CD4-positive, alpha-beta T cell treated with Interferon gamma for 1 hour (primary cell): Measurements from ENCODE around the gene FREM2.

ENCODE experiments used
- DNase-seq: peaks from one replicate; pipeline ENCODE4 v3.0.0-alpha.2; 2020

The FREM2 gene

GRCh38 chr13:38686577-38687245, at the start of gene FREM2:
TSS of gene FREM2 (plus strand) at chr13:38687077. CDS start at chr13:38687345, 268 bp downstream.
- no peak for DNase-seq

GRCh38 chr13:38637576-38637975, 49.3 kb upstream of the FREM2 start:
- DNase-seq = no peak

- DNase-seq = no peak
Observed at GRCh38 chr13:38641164-38641948, 45.5 kb upstream of the FREM2 start.

GRCh38 chr13:38647312-38647711, 39.6 kb upstream of the FREM2 start:
- DNase-seq = no peak

GRCh38 chr13:38648912-38649311, 38.0 kb upstream of the FREM2 start:
- DNase-seq = no peak

GRCh38 chr13:38656699-38657098, 30.2 kb upstream of the FREM2 start:
- DNase-seq = no peak

DNA sequence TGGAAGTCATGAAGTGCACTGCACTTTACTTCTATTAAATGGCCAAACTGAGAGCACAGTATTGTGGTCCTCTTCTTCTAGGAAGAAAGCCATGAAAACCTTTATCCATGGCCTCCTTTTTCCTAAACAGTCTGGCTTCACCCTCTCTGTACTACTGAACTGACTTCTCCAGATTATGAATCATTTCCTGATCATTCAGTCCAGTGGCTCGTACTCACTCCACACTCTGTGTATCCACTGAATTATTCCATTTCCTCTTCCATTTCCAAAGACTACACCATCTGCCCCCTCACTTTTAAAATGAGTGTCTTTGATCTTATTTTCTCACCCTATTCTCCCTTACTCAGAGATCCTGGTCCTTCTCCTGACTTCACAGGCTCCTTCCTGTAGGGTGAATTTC, 29.7 kb upstream of the FREM2 start:
- DNase-seq = no peak

GRCh38 chr13:38658906-38659305, 28.0 kb upstream of the FREM2 start:
- no peak for DNase-seq

- DNase-seq = no peak
Observed at GRCh38 chr13:38661010-38661675, 25.7 kb upstream of the FREM2 start.

DNA sequence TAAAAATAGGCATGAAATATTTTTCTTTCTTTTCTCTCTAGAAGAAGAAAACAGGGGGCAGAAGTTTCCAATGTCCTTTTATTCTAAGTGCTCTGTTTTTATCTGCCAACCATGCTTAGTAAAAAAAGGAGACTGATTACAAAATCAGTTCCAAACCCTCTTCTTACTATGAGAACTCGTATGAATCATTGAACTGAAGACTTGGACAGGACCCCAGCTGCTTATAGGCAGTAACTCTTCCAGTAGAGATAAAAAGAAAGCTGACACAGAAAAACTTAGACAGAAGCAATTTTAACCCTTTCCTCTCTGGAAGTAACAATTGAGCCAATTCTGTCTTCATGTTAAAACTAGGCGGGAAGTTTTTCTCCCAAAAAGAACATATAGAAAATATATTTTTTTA, 24.5 kb upstream of the FREM2 start:
- no peak for DNase-seq

- no peak for DNase-seq
Observed at GRCh38 chr13:38664906-38665305, 22.0 kb upstream of the FREM2 start.

GRCh38 chr13:38667526-38668109, 19.3 kb upstream of the FREM2 start:
- no peak for DNase-seq

DNA sequence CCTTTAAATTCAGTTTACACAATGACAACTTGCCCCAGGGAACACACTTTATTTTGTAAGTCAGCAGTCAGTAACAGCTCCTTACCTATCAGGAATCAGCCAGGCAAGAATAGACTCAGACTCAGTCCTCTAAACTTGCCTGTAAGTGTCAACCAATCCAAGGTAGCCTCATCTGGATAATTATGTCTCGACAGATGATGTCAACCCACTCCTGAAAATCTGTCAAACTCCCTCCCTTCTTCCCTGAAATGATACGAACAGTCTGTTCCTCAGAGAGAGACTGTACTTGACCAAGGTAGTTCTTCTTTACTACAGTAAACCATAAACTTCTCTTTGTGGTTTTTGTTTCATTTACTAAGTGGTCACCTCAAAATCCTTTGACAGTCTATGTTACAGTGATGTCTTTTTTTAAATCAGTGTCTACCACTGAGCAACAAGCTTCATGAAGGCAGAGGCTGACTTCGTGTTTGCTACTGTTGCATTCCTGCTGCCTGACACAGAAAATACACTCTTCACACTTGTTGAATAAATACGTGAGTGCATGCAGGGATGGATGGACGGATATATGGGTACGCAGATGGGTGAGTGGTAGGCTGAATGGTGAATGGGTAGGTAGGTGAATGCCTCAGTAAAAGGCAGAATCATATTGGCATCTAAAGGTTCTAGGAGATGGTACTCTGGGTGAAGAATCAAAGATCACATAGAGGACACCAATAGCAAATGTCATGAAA, 17.5 kb upstream of the FREM2 start:
- DNase-seq = no peak

GRCh38 chr13:38670627-38671026, 16.2 kb upstream of the FREM2 start:
- no peak for DNase-seq

DNA sequence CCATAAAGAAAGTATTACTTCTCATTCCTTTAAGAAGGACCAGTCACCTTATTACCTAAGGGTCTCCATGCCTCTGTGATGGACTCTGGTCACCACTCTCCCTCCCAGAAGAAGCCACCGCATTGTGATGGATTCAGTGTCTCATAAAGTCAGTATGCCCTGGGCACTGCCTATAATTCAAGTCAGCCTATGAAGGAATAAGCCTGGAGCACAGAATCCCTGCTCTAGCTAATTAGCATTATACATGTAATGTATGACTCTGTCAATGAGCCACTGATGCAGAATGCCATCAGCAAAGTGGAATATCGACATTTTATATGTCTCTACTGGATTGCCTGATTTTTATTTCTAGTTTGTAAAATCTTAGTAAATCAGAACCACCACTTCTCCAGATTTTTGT, 14.9 kb upstream of the FREM2 start:
- DNase-seq = no peak

GRCh38 chr13:38674208-38674607, 12.7 kb upstream of the FREM2 start:
- DNase-seq = no peak

GRCh38 chr13:38680912-38681311, 6.0 kb upstream of the FREM2 start:
- DNase-seq = no peak

DNA sequence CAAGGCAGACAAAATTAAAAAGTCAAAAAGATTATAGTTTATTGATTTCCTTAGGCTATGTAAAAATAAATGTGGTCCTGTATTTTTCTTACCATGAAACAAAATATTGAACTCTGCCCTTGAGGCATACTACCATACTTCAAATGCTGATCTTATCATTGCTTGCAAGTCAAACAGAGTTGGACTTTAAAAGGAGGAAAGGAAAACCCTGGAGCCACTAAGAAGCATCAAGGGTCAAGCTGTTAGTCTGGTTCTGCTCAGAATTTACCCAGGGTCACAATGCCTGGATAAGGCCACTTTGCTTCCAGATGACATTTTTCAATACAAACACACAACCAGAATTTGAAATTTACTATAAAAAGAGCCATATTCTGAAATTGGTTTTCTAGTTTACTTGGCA, 2.2 kb upstream of the FREM2 start:
- DNase-seq = no peak

- no peak for DNase-seq
Observed at GRCh38 chr13:38685431-38685830, 1.4 kb upstream of the FREM2 start.

DNA sequence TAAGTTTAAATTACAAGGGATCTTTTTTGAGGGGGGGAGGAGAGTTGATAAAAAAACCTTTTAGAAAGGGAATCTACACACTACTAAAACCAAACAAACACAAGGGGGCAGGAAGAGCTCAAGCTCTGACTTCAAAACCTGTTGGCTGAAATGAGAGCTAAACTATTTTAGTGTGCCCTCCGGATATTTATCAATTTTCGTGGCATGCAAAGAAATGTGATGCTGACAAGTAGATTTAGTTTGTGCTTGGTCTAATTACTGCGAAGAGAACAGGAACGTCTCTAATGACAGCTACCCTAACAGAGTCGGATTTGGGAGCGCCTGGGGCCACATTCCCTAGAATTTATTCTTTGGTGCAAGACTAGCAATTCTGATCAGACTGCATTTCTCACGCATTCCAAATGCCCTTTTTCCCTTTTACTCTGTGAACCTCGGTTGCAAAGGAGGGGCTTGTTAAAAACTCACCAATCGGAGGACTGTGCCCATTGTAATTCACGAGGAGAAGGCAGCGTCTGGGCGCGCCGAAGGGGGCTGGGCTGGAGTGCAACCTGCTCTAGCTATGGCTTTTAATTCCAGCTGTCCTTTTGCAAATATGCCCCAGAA, 802 bp upstream of the FREM2 start:
- no peak for DNase-seq

DNA sequence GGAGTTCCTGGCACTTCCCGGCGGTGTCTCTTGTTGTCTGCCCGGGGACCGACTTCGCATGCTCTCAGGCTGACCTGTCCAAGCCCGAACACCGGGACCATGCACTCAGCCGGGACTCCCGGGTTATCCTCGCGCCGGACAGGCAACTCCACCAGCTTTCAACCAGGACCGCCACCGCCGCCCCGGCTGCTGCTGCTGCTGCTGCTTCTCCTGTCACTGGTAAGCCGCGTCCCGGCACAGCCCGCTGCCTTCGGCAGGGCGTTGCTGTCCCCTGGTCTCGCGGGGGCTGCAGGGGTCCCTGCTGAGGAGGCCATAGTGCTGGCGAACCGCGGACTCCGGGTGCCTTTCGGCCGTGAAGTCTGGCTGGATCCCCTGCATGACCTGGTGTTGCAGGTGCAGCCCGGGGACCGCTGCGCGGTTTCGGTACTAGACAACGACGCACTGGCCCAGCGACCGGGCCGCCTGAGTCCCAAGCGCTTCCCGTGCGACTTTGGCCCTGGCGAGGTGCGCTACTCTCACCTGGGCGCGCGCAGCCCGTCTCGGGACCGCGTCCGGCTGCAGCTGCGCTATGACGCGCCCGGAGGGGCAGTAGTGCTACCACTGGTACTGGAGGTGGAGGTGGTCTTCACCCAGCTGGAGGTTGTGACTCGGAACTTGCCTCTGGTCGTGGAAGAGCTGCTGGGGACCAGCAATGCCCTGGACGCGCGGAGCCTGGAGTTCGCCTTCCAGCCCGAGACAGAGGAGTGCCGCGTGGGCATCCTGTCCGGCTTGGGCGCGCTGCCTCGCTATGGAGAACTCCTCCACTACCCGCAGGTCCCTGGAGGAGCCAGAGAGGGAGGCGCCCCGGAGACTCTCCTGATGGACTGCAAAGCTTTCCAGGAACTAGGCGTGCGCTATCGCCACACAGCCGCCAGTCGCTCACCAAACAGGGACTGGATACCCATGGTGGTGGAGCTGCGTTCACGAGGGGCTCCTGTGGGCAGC, 661 bp downstream of the FREM2 start:
- no peak for DNase-seq
